ENCODE measurements around the gene LRP1. TPM values are rescaled to one million over a fixed set of nuclear protein-coding genes. Genes with fewer than 3 reads are reported as not detected.

Gene LRP1
- total RNA-seq, 2 donors from 2014 or later: 663 to 755 TPM

DNA sequence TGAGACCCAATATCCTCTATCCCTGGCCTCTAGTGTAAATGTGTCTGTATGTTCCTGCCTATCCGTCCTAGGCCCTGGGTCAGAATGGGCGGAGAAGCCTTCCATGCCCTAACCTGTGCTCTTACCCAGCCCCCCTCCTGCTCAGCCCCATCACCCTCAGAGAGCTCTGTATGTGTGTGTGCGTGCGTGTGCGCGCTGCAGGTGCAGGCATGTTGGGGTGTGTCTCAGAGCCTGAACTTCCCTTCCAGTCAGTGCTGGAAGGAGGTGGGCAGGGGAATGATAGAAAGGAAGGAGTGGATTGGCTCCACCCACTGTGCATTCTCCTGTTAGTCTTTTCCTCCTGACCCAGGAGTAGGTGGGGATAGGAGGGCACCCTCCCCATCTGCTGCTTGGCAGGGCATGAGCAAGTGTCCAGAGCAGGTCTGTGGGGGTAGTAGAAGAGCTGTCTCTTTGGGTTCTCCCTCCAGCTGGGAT is 32.1 kb upstream of the LRP1 start:
- Histone ChIP-seq H3K36me3 (peaks cover 65% of the 10 kb centered on the region), H3K27ac (no peak overlapping the region), H3K4me3 (no peak overlapping the region), H3K27me3 (replicated peaks; ENCODE audit: insufficient read depth) (no peaks in the 10 kb centered on the region), H3K9me3 (no peaks in the 10 kb centered on the region), H3K4me1 (ENCODE audit: control insufficient read depth in 1 of 2, low read depth in 2 of 2) (peaks cover 28 to 41% of the 10 kb centered on the region in 2 donors)
- no peak for ATAC-seq (ENCODE audit: insufficient number of reproducible peaks, low FRiP score, low read depth)
- no peak for DNase-seq (ENCODE audit: low spot score)
- TF ChIP-seq, protein P1, sequence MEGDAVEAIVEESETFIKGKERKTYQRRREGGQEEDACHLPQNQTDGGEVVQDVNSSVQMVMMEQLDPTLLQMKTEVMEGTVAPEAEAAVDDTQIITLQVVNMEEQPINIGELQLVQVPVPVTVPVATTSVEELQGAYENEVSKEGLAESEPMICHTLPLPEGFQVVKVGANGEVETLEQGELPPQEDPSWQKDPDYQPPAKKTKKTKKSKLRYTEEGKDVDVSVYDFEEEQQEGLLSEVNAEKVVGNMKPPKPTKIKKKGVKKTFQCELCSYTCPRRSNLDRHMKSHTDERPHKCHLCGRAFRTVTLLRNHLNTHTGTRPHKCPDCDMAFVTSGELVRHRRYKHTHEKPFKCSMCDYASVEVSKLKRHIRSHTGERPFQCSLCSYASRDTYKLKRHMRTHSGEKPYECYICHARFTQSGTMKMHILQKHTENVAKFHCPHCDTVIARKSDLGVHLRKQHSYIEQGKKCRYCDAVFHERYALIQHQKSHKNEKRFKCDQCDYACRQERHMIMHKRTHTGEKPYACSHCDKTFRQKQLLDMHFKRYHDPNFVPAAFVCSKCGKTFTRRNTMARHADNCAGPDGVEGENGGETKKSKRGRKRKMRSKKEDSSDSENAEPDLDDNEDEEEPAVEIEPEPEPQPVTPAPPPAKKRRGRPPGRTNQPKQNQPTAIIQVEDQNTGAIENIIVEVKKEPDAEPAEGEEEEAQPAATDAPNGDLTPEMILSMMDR (IDR thresholded peaks at IDR 0.05): no peak

DNA sequence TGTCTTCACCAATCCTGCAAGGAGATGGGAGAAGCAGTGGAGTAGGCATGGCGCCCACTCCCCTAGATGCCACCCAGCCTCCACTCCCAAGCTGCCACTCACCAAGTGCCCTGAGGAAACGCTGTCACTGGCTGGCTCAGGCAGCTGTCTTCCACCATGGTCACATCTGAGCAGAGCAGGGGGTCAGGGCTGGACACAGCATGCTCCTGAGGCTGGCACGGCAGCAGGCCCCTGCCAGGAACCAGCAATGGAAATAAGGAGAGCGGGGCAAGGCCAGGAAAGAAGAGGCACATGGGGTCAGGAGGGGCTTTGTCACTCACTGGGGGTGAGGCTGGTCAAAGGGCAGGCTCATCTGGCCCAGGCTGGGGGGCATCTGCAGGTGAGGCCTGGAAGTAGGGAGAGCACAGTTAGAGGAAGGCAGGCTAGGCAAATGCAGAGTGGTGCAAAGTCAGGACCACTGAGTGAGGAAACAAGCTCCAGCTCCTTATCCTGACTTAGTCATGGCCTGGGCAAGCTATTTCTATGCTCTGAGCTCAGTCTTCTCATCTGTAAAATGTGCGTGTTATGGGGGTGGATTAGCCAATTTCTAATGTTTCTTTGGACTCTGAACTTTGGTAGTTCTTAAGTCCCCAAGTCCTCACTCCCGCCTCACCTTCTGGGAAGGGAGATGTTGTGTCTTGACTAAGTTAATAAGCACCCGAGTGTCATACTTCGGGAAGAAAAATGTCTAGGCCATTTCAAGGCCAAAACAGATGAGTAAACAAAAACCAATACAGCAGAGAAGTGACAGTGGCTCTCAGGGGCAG is 31.3 kb upstream of the LRP1 start:
- DNase-seq (ENCODE audit: low spot score): no peak
- Histone ChIP-seq H3K4me1 (ENCODE audit: control insufficient read depth in 1 of 2, low read depth in 2 of 2) (peaks cover 20 to 33% of the 10 kb centered on the region in 2 donors), H3K9me3 (no peaks in the 10 kb centered on the region), H3K27ac (peak overlapping the region in 1 of 2 donors; percentile 37), H3K27me3 (replicated peaks; ENCODE audit: insufficient read depth) (no peaks in the 10 kb centered on the region), H3K36me3 (peaks cover 60% of the 10 kb centered on the region), H3K4me3 (no peak overlapping the region)
- TF ChIP-seq, protein P1 (IDR thresholded peaks at IDR 0.05): no peak
- ATAC-seq (ENCODE audit: insufficient number of reproducible peaks, low FRiP score, low read depth): no peak

DNA sequence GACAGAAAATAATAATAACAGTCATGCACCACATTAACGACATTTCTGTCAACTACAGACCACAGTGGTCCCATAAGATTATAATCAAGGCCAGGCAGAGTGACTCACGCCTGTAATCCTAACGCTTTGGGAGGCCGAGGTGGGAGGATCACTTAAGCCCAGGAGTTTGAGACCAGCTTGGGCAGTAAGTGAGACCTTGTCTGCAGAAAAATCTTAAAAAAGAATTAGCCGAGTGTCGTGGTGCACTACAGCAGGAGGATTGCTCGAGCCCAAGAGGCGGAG is 30.8 kb upstream of the LRP1 start:
- ATAC-seq (ENCODE audit: insufficient number of reproducible peaks, low FRiP score, low read depth): no peak

GRCh38 chr12:57098546-57098945 is 29.7 kb upstream of the LRP1 start:
- Histone ChIP-seq H3K36me3 (peaks cover 57% of the 10 kb centered on the region), H3K4me3 (no peak overlapping the region), H3K27me3 (replicated peaks; ENCODE audit: insufficient read depth) (no peaks in the 10 kb centered on the region), H3K9me3 (no peaks in the 10 kb centered on the region), H3K27ac (no peak overlapping the region), H3K4me1 (ENCODE audit: control insufficient read depth in 1 of 2, low read depth in 2 of 2) (peaks cover 7 to 17% of the 10 kb centered on the region in 2 donors)
- TF ChIP-seq, protein P1 (IDR thresholded peaks at IDR 0.05): no peak
- ATAC-seq (ENCODE audit: insufficient number of reproducible peaks, low FRiP score, low read depth) (no peak), DNase-seq (ENCODE audit: low spot score) (no peak)

More for the DNA sequence above, 30.8 kb upstream of the LRP1 start:
- peaks cover 60% of the 10 kb centered on the region for H3K36me3 ChIP-seq
- DNase-seq (ENCODE audit: low spot score): no peak
- peaks cover 16 to 27% of the 10 kb centered on the region in 2 donors for H3K4me1 ChIP-seq (ENCODE audit: control insufficient read depth in 1 of 2, low read depth in 2 of 2)
- H3K9me3 ChIP-seq: no peaks in the 10 kb centered on the region
- no peaks in the 10 kb centered on the region for H3K27me3 ChIP-seq (replicated peaks; ENCODE audit: insufficient read depth)
- H3K27ac ChIP-seq: no peak overlapping the region
- no peak overlapping the region for H3K4me3 ChIP-seq
- TF ChIP-seq, protein P1 (IDR thresholded peaks at IDR 0.05): no peak

- ATAC-seq (ENCODE audit: insufficient number of reproducible peaks, low FRiP score, low read depth): no peak
- DNase-seq (ENCODE audit: low spot score): no peak
- Histone ChIP-seq H3K27ac (no peak overlapping the region), H3K9me3 (no peaks in the 10 kb centered on the region), H3K36me3 (peaks cover 59% of the 10 kb centered on the region), H3K4me3 (no peak overlapping the region), H3K4me1 (ENCODE audit: control insufficient read depth in 1 of 2, low read depth in 2 of 2) (peaks cover 3 to 10% of the 10 kb centered on the region in 2 donors), H3K27me3 (replicated peaks; ENCODE audit: insufficient read depth) (no peaks in the 10 kb centered on the region)
- TF ChIP-seq, protein P1 (IDR thresholded peaks at IDR 0.05): no peak
Measured at GRCh38 chr12:57099047-57099714, 29.1 kb upstream of the LRP1 start.
